Endothelial cell of umbilical vein (primary cell): Measurements from ENCODE around the gene SSR2. TPM values are rescaled to one million over a fixed set of nuclear protein-coding genes. Genes with fewer than 3 reads are reported as not detected.

Experiments used
- BruUV-seq: library from RNA; stranded (reverse); fragments of 400-500 nt; replicated peaks from 2 replicates; lab custom pipeline; 2021; lab: Mats Ljungman, UMichigan
- CTCF ChIA-PET: fragments of 300-600, 350-600 bp; sonication (Branson Sonifier 250); formaldehyde crosslinking; loops from one replicate; lab custom pipeline; 2021; ENCODE audit warnings: antibody characterized with exemption, inconsistent platforms; lab: Charles Lee
- POLR2A ChIA-PET: fragments of 300-600, 350-600 bp; sonication (Branson Sonifier 250); formaldehyde crosslinking; loops from one replicate; lab custom pipeline; 2021; ENCODE audit warnings: antibody characterized with exemption, inconsistent platforms; lab: Charles Lee
- DNase-seq: peaks from one replicate; pipeline ENCODE4 v3.0.0-alpha.2; 2011; ENCODE audit warnings: low read depth, low spot score
- FAIRE-seq: peaks from 2 replicates; lab custom pipeline; 2011; peaks lifted over from hg19 to GRCh38; lab: Jason Lieb, UNC
- H2AFZ ChIP-seq: 2 replicates; pipeline ENCODE4 v1.6.0; 2012; ENCODE audit warnings: low read depth, low read length, control low read depth, inconsistent platforms
- H3K27ac ChIP-seq: 2 replicates; pipeline ENCODE4 v1.5.1; 2011; ENCODE audit warnings: low read depth, mild to moderate bottlenecking, control low read depth, low read length, moderate library complexity; ENCODE audit not compliant: insufficient read depth
- H3K27me3 ChIP-seq, 2 experiments: 2 replicates each; pipeline versions ENCODE4 v1.6.0 to v1.6.1; 2011; ENCODE audit warnings: low read length in 2 of 2, mixed read lengths in 1 of 2; ENCODE audit not compliant: control insufficient read depth in 2 of 2, insufficient read depth in 2 of 2
- H3K36me3 ChIP-seq, 2 experiments: 2 replicates in 1 of 2; 3 replicates in 1 of 2; pipeline ENCODE4 v1.5.1; 2011; ENCODE audit warnings: low read length in 2 of 2, mild to moderate bottlenecking in 1 of 2, moderate library complexity in 1 of 2; ENCODE audit not compliant: control insufficient read depth in 2 of 2, insufficient read depth in 2 of 2; ENCODE audit errors: extremely low read depth in 1 of 2
- H3K4me1 ChIP-seq: 3 replicates; pipeline ENCODE4 v1.5.1; 2011; ENCODE audit warnings: mild to moderate bottlenecking, low read length; ENCODE audit not compliant: control insufficient read depth, insufficient read depth; ENCODE audit errors: extremely low read depth
- H3K4me2 ChIP-seq: 2 replicates; pipeline ENCODE4 v1.6.1; 2011; ENCODE audit warnings: low read length, control low read depth, mixed read lengths; ENCODE audit not compliant: insufficient read depth
- H3K4me3 ChIP-seq, 3 experiments: fragments of 200-600 bp in 1 of 3; sonication (generic), shearing (Covaris generic) in 1 of 3; replicated peaks in 1 of 3; 2 replicates each; pipeline ENCODE4 v1.5.1; 2011 to 2016; ENCODE audit warnings: control low read depth in 3 of 3, low read length in 3 of 3, mild to moderate bottlenecking in 2 of 3, inconsistent platforms in 1 of 3, low read depth in 1 of 3, moderate library complexity in 1 of 3; ENCODE audit not compliant: insufficient read depth in 1 of 3
- H3K79me2 ChIP-seq: 2 replicates; pipeline ENCODE4 v1.6.0; 2012; ENCODE audit warnings: low read length, inconsistent platforms; ENCODE audit not compliant: control insufficient read depth, insufficient read depth
- H3K9ac ChIP-seq: replicated peaks from 2 replicates; pipeline ENCODE3; 2011; ENCODE audit warnings: low read length, control low read depth; ENCODE audit not compliant: insufficient read depth; ENCODE audit errors: extremely low read depth
- H3K9me1 ChIP-seq: replicated peaks from 3 replicates; pipeline ENCODE4 v1.6.0; 2011; ENCODE audit warnings: mild to moderate bottlenecking, low read length; ENCODE audit not compliant: control insufficient read depth, insufficient read depth; ENCODE audit errors: extremely low read depth
- H3K9me3 ChIP-seq: replicated peaks from 2 replicates; pipeline ENCODE4 v1.5.1; 2012; ENCODE audit warnings: low read length, inconsistent platforms; ENCODE audit not compliant: control insufficient read depth, insufficient read depth
- H4K20me1 ChIP-seq: replicated peaks from 2 replicates; pipeline ENCODE3; 2011; ENCODE audit warnings: mild to moderate bottlenecking, low read length; ENCODE audit not compliant: control insufficient read depth, insufficient read depth; ENCODE audit errors: extremely low read depth
- CTCF ChIP-seq, 2 donors: IDR thresholded peaks; 1 replicate in 1 of 2; 2 replicates in 1 of 2; pipeline ENCODE4 v1.5.1; 2011; ENCODE audit warnings: low read length in 2 of 2, mild to moderate bottlenecking in 2 of 2, moderate library complexity in 2 of 2, control low read depth in 1 of 2, inconsistent platforms in 1 of 2, low read depth in 1 of 2; ENCODE audit not compliant: insufficient read depth in 1 of 2; ENCODE audit errors: extremely low read depth in 1 of 2
- EZH2 ChIP-seq: IDR thresholded peaks from 2 replicates; pipeline ENCODE4 v1.6.1; 2012; ENCODE audit warnings: borderline replicate concordance, low read depth, mild to moderate bottlenecking, moderate library complexity, low read length, inconsistent platforms; ENCODE audit not compliant: severe bottlenecking
- FOS ChIP-seq: IDR thresholded peaks from 2 replicates; pipeline ENCODE4 v1.6.1; 2011; ENCODE audit warnings: mild to moderate bottlenecking, low read length, moderate library complexity, borderline replicate concordance; ENCODE audit not compliant: insufficient read depth
- GATA2 ChIP-seq: IDR thresholded peaks from 2 replicates; pipeline ENCODE4 v1.7.0; 2011; ENCODE audit warnings: low read depth, mild to moderate bottlenecking, moderate library complexity, mixed read lengths, low read length; ENCODE audit not compliant: insufficient read length, insufficient read depth
- JUN ChIP-seq: IDR thresholded peaks from 2 replicates; pipeline ENCODE4 v1.6.1; 2011; ENCODE audit warnings: borderline replicate concordance, low read depth; ENCODE audit not compliant: insufficient read length, insufficient read depth
- MAX ChIP-seq: IDR thresholded peaks from 2 replicates; pipeline ENCODE4 v1.6.1; 2011; ENCODE audit not compliant: insufficient read depth, insufficient read length
- MYC ChIP-seq: IDR thresholded peaks from one replicate; pipeline ENCODE4 v1.6.1; 2011; ENCODE audit warnings: mild to moderate bottlenecking, low read depth, low read length
- POLR2A ChIP-seq: IDR thresholded peaks from 2 replicates; pipeline ENCODE4 v1.6.1; 2012; ENCODE audit warnings: low read depth, mild to moderate bottlenecking, control low read depth, low read length
- POLR2AphosphoS5 ChIP-seq: IDR thresholded peaks from 2 replicates; pipeline ENCODE4 v1.6.1; 2012; ENCODE audit warnings: low read depth, mild to moderate bottlenecking, control low read depth, low read length, moderate library complexity; ENCODE audit not compliant: insufficient read depth
- dilution Hi-C: fragments of 300-500 bp; cut with MboI; formaldehyde crosslinking; loops from one replicate; pipeline ENCODE4 v1.15.0; 2019; ENCODE audit warnings: low sequenced_read_pairs; ENCODE audit not compliant: extremely low pct_ligation_motif_present
- intact Hi-C: fragments of 100-400 bp; cut with micrococcal nuclease; formaldehyde crosslinking; loops from one replicate; pipeline ENCODE4 v1.10.0; 2022
- polyA plus RNA-seq, 4 experiments: library from polyadenylated mRNA; depleted of rRNA in 3 of 4; stranded (reverse) in 3 of 4; unstranded in 1 of 4; fragments of >200 nt; gene quantifications; 2 replicates each; pipeline versions ENCODE4 v1.2.1 to v1.2.3, GENCODE V29; 2011 to 2012; ENCODE audit warnings: missing spikeins in 1 of 4
- total RNA-seq: library from RNA; stranded (reverse); gene quantifications from 2 replicates; pipeline ENCODE4 v1.2.3, GENCODE V29; 2021

SSR2 gene
- total and polyA plus RNA-seq, 2 donors (not counting 3 experiments of a cell fraction or from before 2014, with no cell fraction given): 362 to 1,787 TPM

GRCh38 chr1:155967341-155968050 is 53.3 kb downstream of the SSR2 start:
- H3K79me2 ChIP-seq: peaks cover 52% of the 10 kb centered on the region
- H3K4me3 ChIP-seq: no peak overlapping the region
- peak overlapping the region; percentile 66 for H3K4me2 ChIP-seq
- FAIRE-seq (peak; percentile 95), DNase-seq (peak; percentile 77)
- no peaks in the 10 kb centered on the region for H3K9me1 ChIP-seq
- H4K20me1 ChIP-seq: no peaks in the 10 kb centered on the region
- H3K9ac ChIP-seq: peak overlapping the region; percentile 61
- H3K9me3 ChIP-seq: no peaks in the 10 kb centered on the region
- peaks cover 14 to 31% of the 10 kb centered on the region in 2 experiments for H3K36me3 ChIP-seq
- CTCF ChIA-PET: interaction anchor here (1.0 to 5.5 kb wide), 11 partner anchors 7 to 258 kb away, joined by 3 to 41 read pairs (median 4); partner anchors contain the start of genes ARHGEF2 and UBQLN4
- intact Hi-C loops (loop anchor here (1.0 to 10.0 kb wide), 3 partner anchors 10 to 167 kb away; no protein-coding TSS in a partner anchor), dilution Hi-C loops (no loop called here)
- TF ChIP-seq POLR2AphosphoS5 (peak; percentile 46), FOS (no peak), POLR2A (peak; percentile 50)
- no peaks in the 10 kb centered on the region for H3K27me3 ChIP-seq
- no TSS peak for BruUV-seq
- H3K4me1 ChIP-seq: peaks cover 64% of the 10 kb centered on the region
- peak overlapping the region; percentile 91 for H3K27ac ChIP-seq
- no peak overlapping the region for H2AFZ ChIP-seq
- POLR2A ChIA-PET: interaction anchor here (1.0 to 1.5 kb wide), 4 partner anchors 10 to 33 kb away, joined by 3 to 4 read pairs (median 4); partner anchors contain the start of genes ARHGEF2 and KHDC4

- ChIA-PET POLR2A (interaction anchor here (1.0 to 1.5 kb wide), 2 partner anchors 10 to 14 kb away, joined by 3 to 4 read pairs; no protein-coding TSS in a partner anchor), CTCF (interaction anchor here (1.3 to 5.5 kb wide), 8 partner anchors 8 to 258 kb away, joined by 3 to 41 read pairs (median 8); partner anchors contain the start of genes ARHGEF2 and UBQLN4)
- Histone ChIP-seq H3K27me3 (no peaks in the 10 kb centered on the region), H3K27ac (peak overlapping the region; percentile 91), H4K20me1 (no peaks in the 10 kb centered on the region), H3K4me1 (peaks cover 63% of the 10 kb centered on the region), H3K4me2 (no peak overlapping the region), H3K79me2 (peaks cover 45% of the 10 kb centered on the region), H3K36me3 (peaks cover 14 to 36% of the 10 kb centered on the region in 2 experiments), H3K9me1 (no peaks in the 10 kb centered on the region), H3K9me3 (no peaks in the 10 kb centered on the region), H3K4me3 (no peak overlapping the region), H3K9ac (peak overlapping the region; percentile 61), H2AFZ (no peak overlapping the region)
- FAIRE-seq (peak; percentile 24), DNase-seq (no peak)
- no TSS peak for BruUV-seq
- dilution Hi-C loops (no loop called here), intact Hi-C loops (loop anchor here (1.0 to 10.0 kb wide), 3 partner anchors 11 to 168 kb away; no protein-coding TSS in a partner anchor)
- TF ChIP-seq CTCF (IDR thresholded peaks at IDR 0.05; ENCODE audit: extremely low read depth in 1 of 2, insufficient read depth in 1 of 2, low read depth in 1 of 2, low read length in 2 of 2): no peak
- no peak for TF ChIP-seq MAX
- TF ChIP-seq POLR2A: no peak
- TF ChIP-seq POLR2AphosphoS5: no peak
- no peak for TF ChIP-seq FOS
- TF ChIP-seq EZH2: no peak
- no peak for TF ChIP-seq JUN
- no peak for TF ChIP-seq MYC
- no peak for TF ChIP-seq GATA2
Observed at GRCh38 chr1:155966750-155967149, 54.0 kb downstream of the SSR2 start.
